Pancreas (tissue), 10 donors: ENCODE results near the gene ING2. TPM values are rescaled to one million over a fixed set of nuclear protein-coding genes. Genes with fewer than 3 reads are reported as not detected.

Experiments used
- ATAC-seq, 4 donors: fragments of 200-7000 bp; cut with Tn5 transposase; one replicate each; pipeline versions ENCODE4 v1.8.0 to v1.9.1; 2020; ENCODE audit warnings: mild to moderate bottlenecking in 4 of 4, moderate library complexity in 4 of 4
- DNase-seq, 6 donors: peaks; one replicate each; pipeline ENCODE4 v3.0.0-alpha.2; 2020
- FAIRE-seq: peaks from 2 replicates; lab custom pipeline; 2012; peaks lifted over from hg19 to GRCh38; lab: Jason Lieb, UNC
- H3K27ac ChIP-seq, 4 donors: fragments of 200-600 bp; sonication (generic); 1 replicate in 3 of 4; 2 replicates in 1 of 4; pipeline versions ENCODE4 v1.5.0 to v1.8.0; 2020
- H3K27me3 ChIP-seq, 4 donors: fragments of 200-600 bp; one replicate each; pipeline ENCODE4 v1.8.0; 2021
- H3K36me3 ChIP-seq, 3 donors: fragments of 200-600 bp; sonication (generic) in 1 of 3; one replicate each; pipeline versions ENCODE4 v1.5.0 to v1.8.0; 2020 to 2021
- H3K4me1 ChIP-seq, 3 donors: fragments of 200-600 bp; one replicate each; pipeline ENCODE4 v1.8.0; 2021
- H3K4me3 ChIP-seq, 4 donors: fragments of 200-600 bp; sonication (generic) in 2 of 4; one replicate each; pipeline versions ENCODE4 v1.5.0 to v1.8.0; 2020 to 2021
- H3K9me3 ChIP-seq, 4 donors: fragments of 200-600 bp; one replicate each; pipeline ENCODE4 v1.8.0; 2021
- CTCF ChIP-seq, 4 donors: fragments of 200-600 bp; sonication (generic) in 3 of 4; IDR thresholded peaks; one replicate each; pipeline versions ENCODE4 v1.5.0 to v1.8.0; 2021; ENCODE audit warnings: antibody characterized with exemption in 4 of 4
- WGBS, 2 donors: extraction: QIAGEN DNeasy Blood & Tissue Kit; methylation state at CpG; one replicate each; pipeline ENCODE4 v1.1.7; 2013; 5-methylcytosine and 5-hydroxymethylcytosine counted together
- intact Hi-C, 3 donors: fragments of 100-400 bp; cut with DNase I; formaldehyde crosslinking; loops; one replicate each; pipeline versions ENCODE4 v1.11.1 to v1.14.2; 2022
- polyA plus RNA-seq, 2 donors: library from polyadenylated mRNA; stranded (reverse); fragments of 200-250 nt; gene quantifications; one replicate each; pipeline ENCODE4 v1.2.3, GENCODE V29; 2013
- total RNA-seq, 6 donors: library from RNA; stranded (reverse); fragmentation: NEBNext Ultra II Directional in 4 of 6; extraction: Animal tissue kit (Norgen Biotek cat#: 25700) in 4 of 6; gene quantifications; one replicate each; pipeline versions ENCODE4 v1.2.1 to v1.2.4, GENCODE V29; 2021 to 2023
- donor health status: healthy with polysubstance abuse.
- donor health status: DM: no; HTN: no; CAD: no; lungs with moderate emphysema.
- donor health status: DM: no; HTN: no; CAD: no.
- donor health status: control.
- donor health status: control.
- donor health status: Bipolar disorder and iron deficiency.
- donor health status: DM: yes; HTN: yes; CAD: no.
- donor health status: DM: no; HTN: no; CAD: no.
- donor health status: DM: no; HTN: no; CAD: no.
- donor health status: DM: yes; HTN: yes; CAD: no.

The ING2 gene
- total and polyA plus RNA-seq, 8 donors: 3.1 to 16.9 (median 5.9) TPM

- no peaks in the 10 kb centered on the region for H3K36me3 ChIP-seq
- H3K27ac ChIP-seq: no peak overlapping the region
- TF ChIP-seq CTCF (IDR thresholded peaks at IDR 0.05): no peak
- no peak overlapping the region for H3K4me3 ChIP-seq
- no peak for DNase-seq
- ATAC-seq: no peak
- WGBS, 2 donors: 56 to 68% methylated on average over 4 of the region's 4 CpGs
- H3K4me1 ChIP-seq: no peaks in the 10 kb centered on the region
- no peaks in the 10 kb centered on the region for H3K27me3 ChIP-seq
- FAIRE-seq: no peak
- intact Hi-C loops: no loop called here
- H3K9me3 ChIP-seq: no peaks in the 10 kb centered on the region
These were observed 28.0 kb downstream of the ING2 start for GRCh38 chr4:183532821-183533220.

- Histone ChIP-seq H3K27ac (no peak overlapping the region), H3K36me3 (no peaks in the 10 kb centered on the region), H3K4me3 (no peak overlapping the region), H3K9me3 (no peaks in the 10 kb centered on the region), H3K4me1 (no peaks in the 10 kb centered on the region), H3K27me3 (no peaks in the 10 kb centered on the region)
- no peak for TF ChIP-seq CTCF (IDR thresholded peaks at IDR 0.05)
- intact Hi-C loops: no loop called here
- ATAC-seq (no peak), FAIRE-seq (no peak), DNase-seq (no peak)
- 74 to 75% methylated on average over 23 of the region's 23 CpGs for WGBS, 2 donors
These were observed 28.8 kb downstream of the ING2 start for GRCh38 chr4:183533698-183534097.

GRCh38 chr4:183540410-183541009 lies 35.7 kb downstream of the ING2 start:
- intact Hi-C loops: no loop called here
- ATAC-seq (peak; percentile 62 to 77 (median 70)), FAIRE-seq (no peak), DNase-seq (no peak)
- WGBS, 2 donors: 42 to 44% methylated on average over 13 of the region's 13 CpGs
- H3K27ac ChIP-seq: peak overlapping the region in 2 of 4 donors; percentile 18 to 47
- H3K9me3 ChIP-seq: no peaks in the 10 kb centered on the region
- no peak overlapping the region for H3K4me3 ChIP-seq
- no peaks in the 10 kb centered on the region for H3K36me3 ChIP-seq
- TF ChIP-seq CTCF (IDR thresholded peaks at IDR 0.05): no peak
- H3K4me1 ChIP-seq: peaks cover 0 to 2% (median 0%) of the 10 kb centered on the region in 3 donors
- H3K27me3 ChIP-seq: no peaks in the 10 kb centered on the region

- Histone ChIP-seq H3K27ac (peak overlapping the region; percentile 2 to 47 (median 28)), H3K36me3 (no peaks in the 10 kb centered on the region), H3K9me3 (no peaks in the 10 kb centered on the region), H3K4me3 (no peak overlapping the region), H3K4me1 (peaks cover 0 to 2% (median 0%) of the 10 kb centered on the region in 3 donors), H3K27me3 (no peaks in the 10 kb centered on the region)
- no peak for FAIRE-seq
- no peak for TF ChIP-seq CTCF (IDR thresholded peaks at IDR 0.05)
- intact Hi-C loops: no loop called here
- peak in 3 of 6 donors; percentile 19 to 52 (median 48) for DNase-seq
- WGBS, 2 donors: 22 to 26% methylated on average over 13 of the region's 13 CpGs
- peak; percentile 79 to 89 (median 88) for ATAC-seq
These were observed 36.3 kb downstream of the ING2 start for GRCh38 chr4:183541010-183541751.

GRCh38 chr4:183541752-183542040 lies 36.8 kb downstream of the ING2 start:
- 49 to 74% methylated on average over 3 of the region's 3 CpGs for WGBS, 2 donors
- peak in 3 of 4 donors; percentile 14 to 17 (median 15) for ATAC-seq
- H3K27ac ChIP-seq: peak overlapping the region; percentile 2 to 47 (median 28)
- intact Hi-C loops: no loop called here
- DNase-seq: no peak
- peaks cover 0 to 2% (median 0%) of the 10 kb centered on the region in 3 donors for H3K4me1 ChIP-seq
- no peaks in the 10 kb centered on the region for H3K9me3 ChIP-seq
- no peaks in the 10 kb centered on the region for H3K36me3 ChIP-seq
- H3K4me3 ChIP-seq: no peak overlapping the region
- FAIRE-seq: no peak
- TF ChIP-seq CTCF (IDR thresholded peaks at IDR 0.05): no peak
- no peaks in the 10 kb centered on the region for H3K27me3 ChIP-seq
